ENCODE data around the gene TIAM1.

DNA sequence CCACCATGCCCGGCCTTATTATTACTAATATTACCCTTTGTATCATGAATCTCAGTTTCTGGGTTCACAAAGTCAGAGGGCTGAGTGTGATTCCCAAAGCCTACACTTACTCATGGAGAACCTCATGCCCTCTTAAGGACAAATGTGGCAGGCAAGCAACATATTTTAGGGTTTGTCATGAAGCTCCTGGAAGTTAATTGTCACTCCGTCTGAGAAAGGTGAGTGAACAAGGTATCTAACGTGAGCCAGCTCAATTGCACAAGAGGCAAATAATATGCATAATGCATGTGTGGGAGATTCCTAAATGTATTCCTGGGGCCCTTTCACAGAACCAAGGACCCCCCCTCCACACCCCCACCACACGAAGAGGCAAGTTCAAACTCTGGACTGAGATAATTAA is 10.1 kb upstream of the TIAM1 start:
- TF ChIP-seq, protein P1, sequence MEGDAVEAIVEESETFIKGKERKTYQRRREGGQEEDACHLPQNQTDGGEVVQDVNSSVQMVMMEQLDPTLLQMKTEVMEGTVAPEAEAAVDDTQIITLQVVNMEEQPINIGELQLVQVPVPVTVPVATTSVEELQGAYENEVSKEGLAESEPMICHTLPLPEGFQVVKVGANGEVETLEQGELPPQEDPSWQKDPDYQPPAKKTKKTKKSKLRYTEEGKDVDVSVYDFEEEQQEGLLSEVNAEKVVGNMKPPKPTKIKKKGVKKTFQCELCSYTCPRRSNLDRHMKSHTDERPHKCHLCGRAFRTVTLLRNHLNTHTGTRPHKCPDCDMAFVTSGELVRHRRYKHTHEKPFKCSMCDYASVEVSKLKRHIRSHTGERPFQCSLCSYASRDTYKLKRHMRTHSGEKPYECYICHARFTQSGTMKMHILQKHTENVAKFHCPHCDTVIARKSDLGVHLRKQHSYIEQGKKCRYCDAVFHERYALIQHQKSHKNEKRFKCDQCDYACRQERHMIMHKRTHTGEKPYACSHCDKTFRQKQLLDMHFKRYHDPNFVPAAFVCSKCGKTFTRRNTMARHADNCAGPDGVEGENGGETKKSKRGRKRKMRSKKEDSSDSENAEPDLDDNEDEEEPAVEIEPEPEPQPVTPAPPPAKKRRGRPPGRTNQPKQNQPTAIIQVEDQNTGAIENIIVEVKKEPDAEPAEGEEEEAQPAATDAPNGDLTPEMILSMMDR (IDR thresholded peaks at IDR 0.05), result no peak
- no peak for TF ChIP-seq POLR2A (IDR thresholded peaks at IDR 0.05)

Data from adrenal gland (tissue), 5 donors.